CD4-positive, alpha-beta T cell (primary cell): ENCODE results near the gene SLC41A3. TPM values are rescaled to one million over a fixed set of nuclear protein-coding genes. Genes with fewer than 3 reads are reported as not detected.

Source experiments
- ATAC-seq: fragments of 200-7000 bp; cut with Tn5 transposase; one replicate; pipeline ENCODE4 v1.10.0; 2022; ENCODE audit warnings: mild to moderate bottlenecking; ENCODE audit not compliant: poor library complexity
- CTCF ChIA-PET: fragments of 350-600 bp; sonication (Branson Sonifier 250); formaldehyde crosslinking; loops from one replicate; lab custom pipeline; 2021; ENCODE audit warnings: antibody characterized with exemption, inconsistent platforms; lab: Charles Lee
- POLR2A ChIA-PET: fragments of 350-600 bp; sonication (Branson Sonifier 250); formaldehyde crosslinking; loops from one replicate; lab custom pipeline; 2021; ENCODE audit warnings: antibody characterized with exemption, inconsistent platforms; lab: Charles Lee
- DNase-seq, 14 experiments: peaks; one replicate each; pipeline ENCODE4 v3.0.0-alpha.2; 2013 to 2020; ENCODE audit warnings: mixed read lengths in 2 of 14
- H3K27ac ChIP-seq, 2 donors: one replicate each; pipeline versions ENCODE4 v1.5.1 to v1.7.0; 2013; ENCODE audit warnings: low read length in 2 of 2, low read depth in 1 of 2, mild to moderate bottlenecking in 1 of 2
- H3K27me3 ChIP-seq, 2 experiments: 1 replicate in 1 of 2; 2 replicates in 1 of 2; pipeline versions ENCODE4 v1.6.1 to v1.7.0; 2013; ENCODE audit warnings: low read length in 2 of 2, control low read depth in 1 of 2, mild to moderate bottlenecking in 1 of 2, moderate library complexity in 1 of 2; ENCODE audit not compliant: insufficient read depth in 2 of 2, control insufficient read depth in 1 of 2
- H3K36me3 ChIP-seq: one replicate; pipeline ENCODE4 v1.6.1; 2013; ENCODE audit warnings: low read length, control low read depth; ENCODE audit not compliant: insufficient read depth
- H3K4me1 ChIP-seq: one replicate; pipeline ENCODE4 v1.6.1; 2013; ENCODE audit warnings: low read length, control low read depth; ENCODE audit not compliant: insufficient read depth
- H3K4me3 ChIP-seq: one replicate; pipeline ENCODE4 v1.5.1; 2013; ENCODE audit warnings: mild to moderate bottlenecking, low read length, moderate library complexity
- H3K9me3 ChIP-seq, 2 experiments: 1 replicate in 1 of 2; 2 replicates in 1 of 2; pipeline versions ENCODE4 v1.6.1 to v1.7.0; 2013; ENCODE audit warnings: low read length in 2 of 2, mild to moderate bottlenecking in 2 of 2, control low read depth in 1 of 2, moderate library complexity in 1 of 2; ENCODE audit not compliant: control insufficient read depth in 1 of 2, insufficient read depth in 1 of 2
- H3K27ac Mint-ChIP-seq: one replicate; pipeline ENCODE4 v1.8.0; 2020; ENCODE audit warnings: mixed read lengths
- H3K27me3 Mint-ChIP-seq: one replicate; pipeline ENCODE4 v1.8.0; 2021; ENCODE audit warnings: mixed read lengths
- H3K36me3 Mint-ChIP-seq: one replicate; pipeline ENCODE4 v1.8.0; 2021; ENCODE audit warnings: low read depth, mixed read lengths
- H3K4me1 Mint-ChIP-seq: one replicate; pipeline ENCODE4 v1.8.0; 2021; ENCODE audit warnings: low read depth, mixed read lengths
- H3K4me3 Mint-ChIP-seq: one replicate; pipeline ENCODE4 v1.8.0; 2020; ENCODE audit warnings: mild to moderate bottlenecking, mixed read lengths
- H3K9me3 Mint-ChIP-seq: one replicate; pipeline ENCODE4 v1.8.0; 2020; ENCODE audit warnings: mixed read lengths
- CTCF ChIP-seq: fragments of 200-600 bp; IDR thresholded peaks from one replicate; pipeline ENCODE4 v1.8.0; 2022; ENCODE audit warnings: antibody characterized with exemption, mild to moderate bottlenecking
- intact Hi-C, 2 experiments: fragments of 100-400 bp; cut with DNase I in 1 of 2; cut with micrococcal nuclease in 1 of 2; formaldehyde crosslinking; loops; one replicate each; pipeline versions ENCODE4 v1.15.1 to v1.9.0; 2023 to 2025; cut with DNase I, micrococcal nuclease
- total RNA-seq, 174 experiments: library from RNA in 2 of 174; stranded (reverse) in 2 of 174; gene quantifications; one replicate each; pipeline ENCODE4 v1.2.3 and lab custom pipeline; 2021 to 2026

SLC41A3 gene
- total RNA-seq, 2 experiments from 2014 or later = 26.5 to 29.1 TPM

- Histone ChIP-seq H3K4me3 (no peak overlapping the region), H3K27me3 (peaks cover 9 to 15% of the 10 kb centered on the region in 2 experiments), H3K4me1 (no peaks in the 10 kb centered on the region), H3K27ac (no peak overlapping the region), H3K36me3 (no peaks in the 10 kb centered on the region), H3K9me3 (peaks cover 0 to 15% of the 10 kb centered on the region in 2 experiments)
- Mint-ChIP-seq H3K27ac (no peak overlapping the region), H3K9me3 (no peaks in the 10 kb centered on the region), H3K27me3 (peaks cover 27% of the 10 kb centered on the region), H3K36me3 (no peaks in the 10 kb centered on the region), H3K4me3 (no peak overlapping the region), H3K4me1 (no peaks in the 10 kb centered on the region)
- no peak for TF ChIP-seq CTCF
- no peak for DNase-seq
- POLR2A ChIA-PET = no interaction called here
- ATAC-seq = no peak
- CTCF ChIA-PET = no interaction called here
- intact Hi-C loops = no loop called here
Observed at GRCh38 chr3:125960456-125961288, 123.3 kb downstream of the SLC41A3 start.

GRCh38 chr3:125960066-125960424 is 123.9 kb downstream of the SLC41A3 start:
- Histone ChIP-seq H3K27ac (no peak overlapping the region), H3K9me3 (peaks cover 0 to 15% of the 10 kb centered on the region in 2 experiments), H3K27me3 (peaks cover 7 to 16% of the 10 kb centered on the region in 2 experiments), H3K4me3 (no peak overlapping the region), H3K36me3 (no peaks in the 10 kb centered on the region), H3K4me1 (no peaks in the 10 kb centered on the region)
- Mint-ChIP-seq H3K27me3 (peaks cover 30% of the 10 kb centered on the region), H3K27ac (no peak overlapping the region), H3K36me3 (no peaks in the 10 kb centered on the region), H3K4me1 (no peaks in the 10 kb centered on the region), H3K4me3 (no peak overlapping the region), H3K9me3 (no peaks in the 10 kb centered on the region)
- POLR2A ChIA-PET = no interaction called here
- no peak for TF ChIP-seq CTCF
- intact Hi-C loops = no loop called here
- DNase-seq (no peak), ATAC-seq (no peak)
- CTCF ChIA-PET = no interaction called here

GRCh38 chr3:125959317-125960065 is 124.4 kb downstream of the SLC41A3 start:
- no peak for TF ChIP-seq CTCF
- H3K27ac Mint-ChIP-seq = no peak overlapping the region
- peaks cover 30% of the 10 kb centered on the region for H3K27me3 Mint-ChIP-seq
- no peaks in the 10 kb centered on the region for H3K9me3 Mint-ChIP-seq
- no peak overlapping the region for H3K4me3 Mint-ChIP-seq
- ChIA-PET POLR2A (no interaction called here), CTCF (no interaction called here)
- no peak for ATAC-seq
- Histone ChIP-seq H3K4me3 (no peak overlapping the region), H3K36me3 (no peaks in the 10 kb centered on the region), H3K9me3 (peaks cover 0 to 15% of the 10 kb centered on the region in 2 experiments), H3K4me1 (no peaks in the 10 kb centered on the region), H3K27me3 (peaks cover 7 to 16% of the 10 kb centered on the region in 2 experiments), H3K27ac (no peak overlapping the region)
- H3K36me3 Mint-ChIP-seq = no peaks in the 10 kb centered on the region
- intact Hi-C loops = no loop called here
- no peaks in the 10 kb centered on the region for H3K4me1 Mint-ChIP-seq
- no peak for DNase-seq
